Gastroesophageal sphincter (tissue), 4 donors: Measurements from ENCODE around the gene BDH2. TPM values are rescaled to one million over a fixed set of nuclear protein-coding genes. Genes with fewer than 3 reads are reported as not detected.

Source experiments
- ATAC-seq: fragments of 150-250 bp; one replicate; pipeline ENCODE4 v1.9.1; 2016; ENCODE audit warnings: mild to moderate bottlenecking, moderate library complexity
- H3K27ac ChIP-seq, 4 donors: fragments of 200-600 bp; sonication (generic) in 3 of 4; 1 replicate in 3 of 4; 2 replicates in 1 of 4; pipeline ENCODE4 v1.5.1; 2016 to 2019
- H3K27me3 ChIP-seq: fragments of 200-600 bp; sonication (generic); one replicate; pipeline ENCODE4 v1.5.1; 2019
- H3K36me3 ChIP-seq, 2 donors: fragments of 200-600 bp; sonication (generic); one replicate each; pipeline ENCODE4 v1.5.1; 2019; ENCODE audit warnings: control low read depth in 1 of 2
- H3K4me1 ChIP-seq, 3 donors: fragments of 200-600 bp; sonication (generic); 1 replicate in 2 of 3; 2 replicates in 1 of 3; pipeline ENCODE4 v1.5.1; 2016 to 2019; ENCODE audit warnings: control low read depth in 2 of 3
- H3K4me3 ChIP-seq, 2 donors: fragments of 200-600 bp; sonication (generic); one replicate each; pipeline ENCODE4 v1.5.1; 2019; ENCODE audit warnings: mild to moderate bottlenecking in 1 of 2, moderate library complexity in 1 of 2
- H3K9me3 ChIP-seq, 3 donors: fragments of 200-600 bp; sonication (generic); one replicate each; pipeline ENCODE4 v1.5.1; 2017 to 2019; ENCODE audit warnings: control low read depth in 2 of 3
- EP300 ChIP-seq: sonication (generic); formaldehyde crosslinking; IDR thresholded peaks from one replicate; pipeline ENCODE4 v1.6.1; 2017; ENCODE audit warnings: antibody characterized with exemption, mild to moderate bottlenecking
- POLR2A ChIP-seq, 2 donors: fragments of 450-650 bp; IDR thresholded peaks; one replicate each; pipeline ENCODE4 v1.6.1; 2017; ENCODE audit warnings: antibody characterized with exemption in 2 of 2, mild to moderate bottlenecking in 2 of 2, moderate library complexity in 1 of 2
- POLR2AphosphoS5 ChIP-seq: sonication (generic); formaldehyde crosslinking; IDR thresholded peaks from one replicate; pipeline ENCODE4 v1.6.1; 2017; ENCODE audit warnings: antibody characterized with exemption
- WGBS, 2 donors: methylation state at CpG; one replicate each; pipeline ENCODE4 v1.1.5; 2018; ENCODE audit warnings: low coverage in 1 of 2; 5-methylcytosine and 5-hydroxymethylcytosine counted together
- total RNA-seq, 4 donors: library from RNA; depleted of rRNA; stranded (reverse); fragments of >200 nt; gene quantifications; one replicate each; pipeline ENCODE4 v1.1.0, GENCODE V29; 2016
- TF ChIP-seq, protein P1 (sequence below), 4 experiments: fragments of 200-600 bp in 2 of 4; fragments of 450-650 bp in 2 of 4; sonication (generic) in 1 of 4; IDR thresholded peaks; one replicate each; pipeline ENCODE4 v1.5.1; 2017 to 2019; ENCODE audit warnings: antibody characterized with exemption in 4 of 4, mild to moderate bottlenecking in 2 of 4, moderate library complexity in 2 of 4

Gene BDH2
- total RNA-seq, 4 donors from 2014 or later, result 26.9 to 109 (median 55.2) TPM

DNA sequence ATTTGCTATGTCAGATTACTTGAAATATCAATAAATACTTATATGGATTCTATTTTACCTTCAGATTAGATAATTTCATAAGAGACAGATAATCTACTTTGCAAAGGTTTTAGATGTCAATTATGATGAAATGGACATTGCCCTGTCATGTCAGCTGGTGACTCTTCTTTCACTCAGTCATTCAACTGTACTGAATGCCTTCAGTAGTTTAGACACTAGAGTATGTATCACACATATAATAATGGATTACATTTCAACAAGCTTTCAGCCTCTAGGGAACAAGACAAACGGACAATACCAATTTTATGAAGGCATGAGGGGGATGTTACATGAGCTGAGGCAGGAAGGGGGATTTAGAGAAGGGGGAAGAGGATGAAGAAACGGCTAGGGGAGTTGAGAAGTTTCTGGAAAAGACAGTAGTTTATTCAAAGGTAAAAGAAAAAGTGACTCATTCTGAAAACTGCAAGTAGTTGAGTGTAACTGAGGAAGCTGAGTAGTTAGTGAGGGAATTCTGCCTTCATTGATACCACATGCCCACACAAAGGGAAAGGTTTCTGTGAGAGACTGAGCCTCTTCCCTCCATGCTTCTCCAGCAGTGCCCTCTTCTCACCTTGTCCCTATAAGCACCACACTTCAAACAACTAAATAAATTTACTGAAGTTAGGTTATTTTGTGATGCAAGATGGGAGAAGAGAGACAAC lies 48.7 kb downstream of the BDH2 start:
- H3K36me3 ChIP-seq, result peaks cover 0 to 33% of the 10 kb centered on the region in 2 donors
- H3K4me3 ChIP-seq, result no peak overlapping the region
- 36 to 42% methylated on average over 2 of the region's 2 CpGs for WGBS, 2 donors
- no peak for ATAC-seq
- H3K9me3 ChIP-seq, result no peaks in the 10 kb centered on the region
- no peaks in the 10 kb centered on the region for H3K4me1 ChIP-seq
- H3K27me3 ChIP-seq, result no peaks in the 10 kb centered on the region
- no peak for TF ChIP-seq POLR2AphosphoS5
- TF ChIP-seq, protein P1, sequence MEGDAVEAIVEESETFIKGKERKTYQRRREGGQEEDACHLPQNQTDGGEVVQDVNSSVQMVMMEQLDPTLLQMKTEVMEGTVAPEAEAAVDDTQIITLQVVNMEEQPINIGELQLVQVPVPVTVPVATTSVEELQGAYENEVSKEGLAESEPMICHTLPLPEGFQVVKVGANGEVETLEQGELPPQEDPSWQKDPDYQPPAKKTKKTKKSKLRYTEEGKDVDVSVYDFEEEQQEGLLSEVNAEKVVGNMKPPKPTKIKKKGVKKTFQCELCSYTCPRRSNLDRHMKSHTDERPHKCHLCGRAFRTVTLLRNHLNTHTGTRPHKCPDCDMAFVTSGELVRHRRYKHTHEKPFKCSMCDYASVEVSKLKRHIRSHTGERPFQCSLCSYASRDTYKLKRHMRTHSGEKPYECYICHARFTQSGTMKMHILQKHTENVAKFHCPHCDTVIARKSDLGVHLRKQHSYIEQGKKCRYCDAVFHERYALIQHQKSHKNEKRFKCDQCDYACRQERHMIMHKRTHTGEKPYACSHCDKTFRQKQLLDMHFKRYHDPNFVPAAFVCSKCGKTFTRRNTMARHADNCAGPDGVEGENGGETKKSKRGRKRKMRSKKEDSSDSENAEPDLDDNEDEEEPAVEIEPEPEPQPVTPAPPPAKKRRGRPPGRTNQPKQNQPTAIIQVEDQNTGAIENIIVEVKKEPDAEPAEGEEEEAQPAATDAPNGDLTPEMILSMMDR (IDR thresholded peaks at IDR 0.05), result no peak
- no peak for TF ChIP-seq EP300
- no peak for TF ChIP-seq POLR2A (IDR thresholded peaks at IDR 0.05)
- H3K27ac ChIP-seq, result no peak overlapping the region

DNA sequence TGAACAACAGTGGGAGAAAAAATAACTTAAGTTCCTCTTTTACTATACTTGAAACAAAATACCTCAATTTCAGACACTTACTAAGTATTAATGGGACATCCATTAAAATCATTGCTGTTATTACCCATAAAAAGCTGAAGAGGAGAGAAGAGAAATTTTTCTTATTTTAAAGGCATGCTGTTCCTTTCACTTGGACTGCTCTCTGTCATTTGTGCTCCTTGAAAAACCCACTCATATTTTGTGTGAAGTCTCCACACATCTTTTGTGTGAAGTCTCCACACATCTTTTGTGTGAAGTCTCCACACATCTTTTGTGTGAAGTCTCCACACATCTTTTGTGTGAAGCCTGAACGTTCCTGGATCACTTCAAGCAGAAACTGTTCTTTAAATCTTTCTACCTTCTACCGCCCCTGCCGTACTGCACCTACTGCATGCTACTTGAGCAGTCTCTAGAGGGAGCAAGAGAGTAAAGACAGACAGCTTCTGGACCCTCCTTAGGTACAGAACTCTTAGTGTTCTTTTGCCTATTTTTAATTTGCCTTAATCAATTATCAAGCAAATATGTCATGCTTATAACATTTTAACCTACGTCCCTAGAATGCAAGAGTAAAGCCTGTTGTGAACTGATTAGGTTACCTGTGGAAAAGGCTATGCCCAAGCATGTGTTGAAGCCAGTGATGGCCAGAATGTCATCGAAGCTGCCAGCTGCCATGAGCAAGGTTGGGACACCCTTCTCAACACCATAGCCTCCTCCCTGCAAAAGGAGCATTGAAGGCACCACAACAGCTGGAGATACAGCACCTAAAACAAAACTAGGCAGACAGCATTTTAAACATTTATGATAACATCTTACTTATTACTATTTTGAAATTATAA lies 53.0 kb downstream of the BDH2 start:
- no peak for TF ChIP-seq POLR2A (IDR thresholded peaks at IDR 0.05)
- TF ChIP-seq, protein P1 (IDR thresholded peaks at IDR 0.05), result peak; percentile 42 to 69 (median 44)
- no peak overlapping the region for H3K4me3 ChIP-seq
- 42 to 49% methylated on average over 5 of the region's 5 CpGs for WGBS, 2 donors
- ATAC-seq, result peak; percentile 82
- H3K4me1 ChIP-seq, result no peaks in the 10 kb centered on the region
- H3K36me3 ChIP-seq, result peaks cover 0 to 64% of the 10 kb centered on the region in 2 donors
- H3K9me3 ChIP-seq, result no peaks in the 10 kb centered on the region
- no peaks in the 10 kb centered on the region for H3K27me3 ChIP-seq
- H3K27ac ChIP-seq, result no peak overlapping the region

DNA sequence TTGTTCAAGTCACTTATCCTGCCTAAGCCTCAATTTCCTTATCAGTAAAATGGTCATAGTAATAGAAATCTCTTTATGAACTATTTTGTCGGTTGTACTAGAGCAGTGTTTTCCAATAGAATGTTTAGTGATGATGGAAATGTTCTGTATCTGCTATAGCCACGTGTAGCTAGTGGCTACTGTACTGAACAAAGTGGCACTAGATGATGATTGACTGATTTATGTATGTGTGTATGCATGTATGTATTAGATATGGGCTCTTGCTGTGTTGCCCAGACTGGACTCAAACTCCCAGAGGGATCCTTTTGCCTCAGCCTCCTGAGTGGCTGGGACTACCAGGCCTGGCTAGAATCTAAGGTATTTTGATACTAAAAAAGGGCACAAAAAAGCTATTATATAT lies 55.5 kb downstream of the BDH2 start:
- WGBS, 2 donors, result 90 to 100% methylated on average over 2 of the region's 2 CpGs
- no peaks in the 10 kb centered on the region for H3K27me3 ChIP-seq
- no peak overlapping the region for H3K27ac ChIP-seq
- H3K36me3 ChIP-seq, result peaks cover 0 to 52% of the 10 kb centered on the region in 2 donors
- H3K4me3 ChIP-seq, result no peak overlapping the region
- no peaks in the 10 kb centered on the region for H3K9me3 ChIP-seq
- no peak for ATAC-seq
- H3K4me1 ChIP-seq, result no peaks in the 10 kb centered on the region
- TF ChIP-seq EP300, result no peak
- TF ChIP-seq POLR2AphosphoS5, result no peak
- no peak for TF ChIP-seq POLR2A (IDR thresholded peaks at IDR 0.05)
- TF ChIP-seq, protein P1 (IDR thresholded peaks at IDR 0.05), result no peak

DNA sequence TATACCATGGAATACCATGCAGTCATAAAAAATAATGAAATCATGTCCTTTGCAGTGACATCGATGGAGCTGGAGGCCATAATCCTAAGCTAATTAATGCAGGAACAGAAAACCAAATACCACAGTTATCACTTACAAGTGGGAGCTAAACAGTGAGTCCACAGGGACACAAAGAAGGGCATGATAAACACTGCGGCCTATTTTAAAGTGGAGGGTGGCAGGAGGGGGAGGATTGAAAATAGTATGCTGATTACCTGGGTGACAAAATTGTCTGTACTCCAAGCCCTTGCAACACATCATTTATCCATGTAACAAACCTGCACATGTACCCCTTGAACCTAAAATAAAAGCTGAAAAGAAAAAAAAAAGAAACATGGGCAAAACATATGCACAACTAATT lies 63.5 kb downstream of the BDH2 start:
- TF ChIP-seq POLR2AphosphoS5 (no peak), POLR2A (IDR thresholded peaks at IDR 0.05) (no peak), EP300 (no peak)
- TF ChIP-seq, protein P1 (IDR thresholded peaks at IDR 0.05), result no peak
- ATAC-seq, result no peak
- Histone ChIP-seq H3K27me3 (no peaks in the 10 kb centered on the region), H3K27ac (no peak overlapping the region), H3K36me3 (peaks cover 0 to 15% of the 10 kb centered on the region in 2 donors), H3K4me1 (no peaks in the 10 kb centered on the region), H3K9me3 (no peaks in the 10 kb centered on the region), H3K4me3 (no peak overlapping the region)
- 95 to 97% methylated on average over 2 of the region's 2 CpGs for WGBS, 2 donors
